Measurements from ENCODE around the gene DAPK1.

DAPK1 gene

DNA sequence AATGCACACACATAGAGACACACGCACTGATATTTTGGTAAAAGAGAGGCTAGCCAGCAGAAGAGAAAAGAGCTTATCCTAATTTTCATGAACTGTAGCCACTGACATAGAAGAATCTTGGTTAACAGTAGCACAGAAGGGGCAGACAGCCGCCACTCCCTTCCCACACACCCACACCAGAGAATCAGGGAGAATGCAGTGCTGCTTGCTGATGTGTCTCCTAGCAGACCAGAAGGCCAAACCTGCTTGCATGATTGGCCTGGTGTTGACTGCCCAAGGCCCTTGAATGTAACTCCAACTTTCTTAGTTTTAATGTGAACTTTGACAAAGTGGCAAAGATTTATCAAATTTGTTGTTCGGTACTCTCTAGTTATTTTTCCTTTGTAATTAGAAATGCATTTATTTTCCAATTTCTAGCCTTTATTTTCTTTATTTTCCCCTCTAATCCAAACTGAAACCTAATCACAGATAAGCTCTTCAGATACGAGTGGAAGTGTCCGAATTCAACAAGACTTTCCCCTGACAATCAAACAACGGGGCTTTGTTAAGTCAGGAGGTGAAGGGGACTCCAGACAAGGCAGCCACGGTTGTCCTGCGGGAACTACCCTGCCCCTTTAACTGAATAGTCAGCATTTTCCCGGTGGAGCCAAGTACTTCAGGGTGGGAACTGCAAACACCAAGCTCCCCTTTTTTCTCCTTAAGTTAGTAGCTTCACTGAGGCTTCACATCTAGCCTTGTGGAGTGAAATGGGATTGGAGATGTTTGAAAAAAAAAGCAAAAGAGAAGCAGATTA, 146.3 kb downstream of the DAPK1 start:
- DNase-seq (ENCODE audit: low read depth): no peak

DNA sequence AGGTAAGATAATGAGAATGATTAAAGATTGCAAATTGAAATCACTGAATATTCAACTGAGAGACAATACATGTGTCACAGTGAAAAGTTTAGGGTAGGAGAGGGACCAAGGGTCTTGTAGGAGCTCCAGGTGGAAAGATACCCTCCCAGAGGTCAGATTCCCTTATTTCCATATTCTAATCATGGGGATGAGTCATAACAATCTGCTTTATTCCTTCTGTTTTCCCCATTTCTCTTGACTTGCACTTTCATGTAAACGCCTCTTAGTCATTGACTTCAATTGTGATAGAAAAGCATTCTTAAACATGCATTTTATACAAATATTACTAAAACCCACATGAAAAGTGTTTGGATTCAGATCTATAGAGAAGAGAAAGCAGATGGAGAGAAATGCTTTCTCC, 147.0 kb downstream of the DAPK1 start:
- DNase-seq (ENCODE audit: low read depth): no peak

DNA sequence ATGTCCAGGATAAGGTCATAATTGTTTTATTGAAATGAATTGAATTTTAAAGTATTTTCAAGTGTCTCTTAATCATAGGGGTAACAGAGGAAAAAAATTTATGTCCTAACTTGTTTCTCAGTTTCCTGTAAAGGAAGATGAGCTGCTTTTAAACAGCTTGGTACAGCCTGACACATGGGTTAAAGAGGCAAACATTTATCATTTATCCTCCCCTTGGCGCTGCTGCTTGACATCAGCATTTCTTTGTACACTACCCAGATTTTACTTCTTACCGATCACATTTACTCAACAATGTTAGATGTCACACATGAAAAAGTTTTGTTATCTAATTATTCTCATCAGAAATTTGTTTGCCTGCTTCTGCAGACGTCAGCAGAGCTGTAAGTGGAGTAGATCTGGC, 148.9 kb downstream of the DAPK1 start:
- DNase-seq (ENCODE audit: low read depth): no peak

GRCh38 chr9:87647114-87647513, 149.4 kb downstream of the DAPK1 start:
- DNase-seq (ENCODE audit: low read depth): no peak

DNA sequence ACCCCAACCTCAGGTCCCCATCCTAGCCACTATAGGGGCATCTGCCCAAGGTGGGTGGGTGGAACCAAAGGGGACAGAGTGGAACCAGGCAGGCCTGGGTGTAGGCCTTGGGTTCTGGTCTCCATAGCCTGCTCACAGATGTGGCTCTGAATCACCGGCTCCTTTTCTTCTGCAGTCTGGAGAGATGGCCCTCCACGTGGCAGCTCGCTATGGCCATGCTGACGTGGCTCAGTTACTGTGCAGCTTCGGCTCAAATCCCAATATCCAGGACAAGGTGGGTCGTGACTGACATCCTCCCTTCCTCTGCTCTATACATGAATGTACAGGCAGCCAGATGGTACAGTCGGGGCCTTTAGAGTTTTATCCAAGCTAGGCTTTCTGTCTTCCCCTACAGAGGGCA, 150.9 kb downstream of the DAPK1 start:
- DNase-seq (ENCODE audit: low read depth): no peak

DNA sequence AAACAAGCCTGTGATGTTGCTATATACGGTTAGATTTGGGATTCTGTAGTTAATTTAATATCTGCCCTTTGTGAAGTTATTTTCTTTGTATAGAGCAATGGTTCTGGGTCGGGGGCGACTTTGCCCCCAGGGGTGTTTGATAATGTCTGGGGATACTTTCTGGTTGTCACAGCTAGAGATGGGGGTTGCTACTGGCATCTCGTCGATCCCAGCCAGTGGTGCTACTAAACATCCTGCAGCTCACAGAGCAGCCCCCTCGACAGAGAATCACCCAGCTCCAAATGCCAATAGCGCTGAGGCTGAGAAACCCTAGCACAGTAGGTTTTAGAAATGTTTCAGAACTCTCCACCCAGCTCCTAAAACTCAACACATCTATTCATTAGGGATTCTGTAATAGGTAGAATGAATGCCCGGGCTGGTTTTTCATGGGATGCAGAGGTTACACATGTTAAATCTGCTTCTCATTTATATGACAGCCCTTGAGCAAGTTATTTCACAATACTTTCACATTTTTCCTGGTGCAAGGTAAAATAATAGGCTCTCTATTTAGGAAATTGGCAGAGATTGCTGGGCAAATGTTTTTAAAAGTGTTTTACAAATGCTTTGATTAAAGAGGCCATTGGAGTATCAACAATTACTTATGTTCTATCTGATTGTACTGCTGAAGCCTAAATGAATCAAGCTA, 153.1 kb downstream of the DAPK1 start:
- DNase-seq (ENCODE audit: low read depth): no peak

DNA sequence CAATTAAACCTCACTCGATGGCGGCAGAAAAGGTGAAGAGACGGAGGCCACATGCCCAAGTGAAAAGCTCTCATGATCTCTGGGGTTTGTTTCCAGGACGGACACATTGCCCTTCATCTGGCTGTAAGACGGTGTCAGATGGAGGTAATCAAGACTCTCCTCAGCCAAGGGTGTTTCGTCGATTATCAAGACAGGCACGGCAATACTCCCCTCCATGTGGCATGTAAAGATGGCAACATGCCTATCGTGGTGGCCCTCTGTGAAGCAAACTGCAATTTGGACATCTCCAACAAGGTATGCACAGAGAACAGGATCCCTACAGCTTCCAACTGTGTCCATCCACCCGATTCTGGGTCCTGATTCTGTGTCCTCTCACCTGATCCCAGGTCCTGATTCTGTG, 153.8 kb downstream of the DAPK1 start:
- DNase-seq (ENCODE audit: low read depth): no peak

- DNase-seq (ENCODE audit: low read depth): no peak
These were observed 156.3 kb downstream of the DAPK1 start for GRCh38 chr9:87653941-87654340.

DNA sequence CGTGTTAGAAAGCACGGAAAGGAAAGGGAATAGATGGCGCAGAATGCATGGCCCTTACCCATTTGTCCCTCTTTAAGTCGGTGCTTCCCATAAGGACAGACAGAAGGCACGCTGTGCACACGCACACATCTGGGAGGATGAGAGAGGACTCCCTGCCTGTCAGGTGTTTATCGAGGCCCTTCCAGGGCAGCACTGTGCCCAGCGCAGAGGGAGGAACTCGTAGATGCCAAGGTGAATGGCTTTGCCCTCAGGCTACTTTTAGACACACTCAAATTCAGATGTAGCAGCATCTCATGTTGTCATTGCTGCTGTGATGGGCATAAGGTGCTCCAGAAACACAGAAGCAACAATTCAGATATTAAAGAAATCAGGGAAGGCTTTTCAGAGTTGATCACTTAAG, 158.1 kb downstream of the DAPK1 start:
- DNase-seq (ENCODE audit: low read depth): no peak

GRCh38 chr9:87656485-87656884, 158.8 kb downstream of the DAPK1 start:
- DNase-seq (ENCODE audit: low read depth): no peak

DNA sequence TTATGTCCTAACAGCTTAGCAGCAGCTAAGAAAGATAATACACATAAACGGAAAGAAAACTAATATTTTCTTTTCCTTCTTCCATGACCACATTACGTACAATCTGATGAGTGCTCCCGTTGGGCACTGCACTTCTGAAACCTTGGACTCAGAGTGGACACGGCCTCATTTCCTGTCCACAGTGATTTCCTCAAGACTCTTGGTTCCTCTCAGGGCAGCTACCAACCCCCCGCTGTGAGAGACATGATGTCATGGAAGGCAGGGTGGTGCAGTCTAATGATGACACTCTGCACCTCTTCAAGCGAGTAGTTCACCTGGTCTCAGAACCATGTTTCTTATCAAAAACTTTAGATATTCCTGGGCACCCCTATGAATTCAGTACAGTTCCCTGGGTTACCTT, 159.5 kb downstream of the DAPK1 start:
- no peak for DNase-seq (ENCODE audit: low read depth)

DNA sequence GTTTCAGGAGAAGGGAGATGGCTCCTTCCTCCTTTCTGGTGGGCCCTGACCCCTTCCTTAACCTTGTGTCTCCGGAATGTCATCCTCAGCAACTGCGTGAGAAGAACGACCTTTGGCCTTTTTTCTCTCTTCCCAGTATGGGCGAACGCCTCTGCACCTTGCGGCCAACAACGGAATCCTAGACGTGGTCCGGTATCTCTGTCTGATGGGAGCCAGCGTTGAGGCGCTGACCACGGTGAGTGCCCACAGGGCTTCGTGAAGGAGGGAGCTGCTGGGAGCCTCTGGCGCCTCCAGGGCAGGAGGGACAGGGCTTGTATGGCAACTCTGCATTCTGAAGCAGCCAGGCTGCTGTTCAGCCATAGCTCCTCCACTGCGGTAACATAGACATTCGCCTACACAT, 160.2 kb downstream of the DAPK1 start:
- DNase-seq (ENCODE audit: low read depth): no peak

GRCh38 chr9:87658511-87658910, 160.8 kb downstream of the DAPK1 start:
- no peak for DNase-seq (ENCODE audit: low read depth)

DNA sequence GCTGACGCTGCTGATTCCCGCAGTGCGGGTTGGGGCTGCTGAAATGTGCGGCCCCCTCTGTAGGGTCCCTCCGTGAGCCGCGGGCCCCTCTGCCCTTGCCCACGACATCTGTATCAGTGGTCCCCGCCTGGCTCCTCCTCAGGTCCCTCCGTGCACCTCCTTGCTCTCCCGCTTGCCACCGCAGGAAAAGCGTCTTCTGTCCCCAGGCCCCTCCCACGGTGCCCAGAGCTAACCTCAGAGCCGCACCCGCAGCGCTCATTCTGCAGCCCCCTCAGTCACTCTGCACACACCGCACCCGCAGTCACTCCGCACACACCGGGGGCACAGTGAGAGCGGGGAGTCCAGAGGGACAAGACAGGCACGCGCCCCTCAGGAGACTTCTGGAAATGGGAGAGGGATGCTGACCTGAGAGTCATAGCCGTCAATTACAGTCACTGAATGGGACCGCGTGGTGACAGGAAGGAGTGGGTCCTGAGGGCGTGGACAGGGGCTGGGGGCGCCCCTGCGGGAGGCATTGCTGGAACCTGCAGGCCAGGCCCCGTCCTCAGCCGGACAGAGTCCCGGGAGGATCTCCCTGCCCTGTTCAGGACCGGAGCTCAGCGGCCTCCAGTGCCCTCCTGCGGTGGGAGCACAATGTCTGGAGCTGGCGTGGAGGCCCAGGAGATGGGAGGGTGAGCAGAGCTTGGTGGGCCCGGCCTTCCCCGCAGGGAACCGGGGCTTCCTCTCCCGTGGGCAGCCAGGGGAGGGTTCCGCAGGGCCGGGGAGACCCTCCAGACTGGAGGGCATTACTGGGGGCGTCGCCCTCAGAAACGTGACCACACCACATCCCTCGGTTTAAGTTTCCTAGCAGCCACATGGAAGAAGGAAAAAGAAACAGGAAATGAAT, 162.1 kb downstream of the DAPK1 start:
- no peak for DNase-seq (ENCODE audit: low read depth)

DNA sequence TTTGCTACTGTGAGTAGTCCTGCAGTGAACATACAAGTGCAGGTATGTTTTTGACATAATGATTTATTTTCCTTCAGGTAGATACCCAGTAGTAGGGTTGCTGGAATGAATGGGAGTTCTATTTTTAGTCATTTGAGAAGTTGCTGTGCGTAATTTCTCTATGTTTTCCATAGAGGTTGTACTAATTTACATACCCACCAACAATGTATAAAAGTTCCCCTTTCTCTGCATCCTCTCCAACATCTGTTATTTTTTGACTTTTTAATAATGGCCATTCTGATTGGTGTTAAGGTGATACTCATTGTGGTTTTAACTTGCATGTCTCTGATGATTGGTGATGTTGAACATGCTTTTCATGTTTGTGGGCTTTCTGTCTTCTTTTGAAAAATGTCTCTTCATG, 163.6 kb downstream of the DAPK1 start:
- no peak for DNase-seq (ENCODE audit: low read depth)

DNA sequence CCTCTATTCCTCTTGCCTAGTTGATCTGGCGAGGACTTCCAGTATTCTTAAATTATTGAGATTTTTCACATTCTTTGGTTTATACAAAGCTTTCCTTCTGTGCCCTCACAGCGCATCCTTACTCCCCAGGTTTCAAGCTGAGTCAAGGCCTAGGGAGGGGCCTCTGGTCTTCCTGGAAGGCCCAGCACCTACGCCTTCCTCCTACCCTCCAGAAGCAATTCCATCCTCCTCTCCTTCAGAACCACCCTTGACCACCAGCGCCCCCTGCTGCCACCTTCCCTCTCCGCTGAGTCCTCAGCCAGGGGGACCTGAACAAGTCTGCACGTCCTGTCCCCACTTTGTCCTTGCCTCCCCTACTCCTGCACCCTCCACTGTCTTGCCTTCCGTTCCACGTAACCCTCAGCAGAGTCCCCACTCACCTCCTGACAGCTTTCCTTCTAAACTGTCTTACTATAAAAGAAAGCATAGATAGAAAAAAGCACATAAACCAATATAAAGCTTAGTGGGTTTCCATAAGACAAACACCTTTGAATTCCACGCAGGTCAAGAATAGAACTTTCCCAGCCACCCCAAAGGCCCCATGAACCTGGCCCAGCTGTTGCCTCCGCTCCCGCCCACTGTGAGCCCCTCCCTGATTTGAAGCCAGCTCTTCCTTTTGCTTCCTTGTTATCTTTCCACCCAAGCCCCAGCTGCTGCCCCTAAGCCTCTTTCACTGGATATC, 165.3 kb downstream of the DAPK1 start:
- DNase-seq (ENCODE audit: low read depth): peak; percentile 45

GRCh38 chr9:87663556-87663955, 165.9 kb downstream of the DAPK1 start:
- DNase-seq (ENCODE audit: low read depth): no peak

GRCh38 chr9:87664153-87665060, 166.7 kb downstream of the DAPK1 start:
- no peak for DNase-seq (ENCODE audit: low read depth)

GRCh38 chr9:87665505-87665904, 167.8 kb downstream of the DAPK1 start:
- DNase-seq (ENCODE audit: low read depth): no peak

DNA sequence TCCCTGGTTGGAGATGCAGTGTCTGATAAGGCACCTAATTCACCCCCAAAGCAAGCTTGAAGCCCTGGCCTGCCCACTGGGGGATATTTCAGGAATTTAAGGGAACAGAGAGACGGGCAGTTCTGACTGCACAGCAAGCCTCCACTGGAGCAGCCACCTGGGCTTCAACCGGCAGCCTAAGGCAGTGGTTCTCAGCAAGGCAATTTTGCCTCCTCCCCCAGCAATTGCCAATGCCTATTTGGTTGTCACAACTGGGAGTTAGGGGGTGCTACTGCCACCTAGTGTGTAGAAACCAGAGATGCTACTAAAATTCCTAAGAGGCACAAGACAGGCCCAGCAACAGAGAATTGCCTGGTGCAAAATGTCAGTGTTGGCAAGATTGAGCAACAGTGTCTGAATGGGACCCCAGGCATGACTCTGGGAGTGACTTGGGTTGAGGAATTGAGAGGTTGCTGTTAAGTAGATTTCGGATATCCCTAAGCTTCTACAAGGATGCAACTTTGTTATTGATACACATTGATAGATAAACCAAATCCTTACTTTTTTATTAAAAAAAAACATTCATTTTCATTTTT, 169.6 kb downstream of the DAPK1 start:
- no peak for DNase-seq (ENCODE audit: low read depth)

GRCh38 chr9:87668222-87668621, 170.6 kb downstream of the DAPK1 start:
- no peak for DNase-seq (ENCODE audit: low read depth)

Measured in activated T-cell treated with anti-CD3 and anti-CD28 coated beads for 24 hours (primary cell).